IPS-NIHi7 (cell line): Measurements from ENCODE around the gene MAGEA2.
"Not testable (repeated sequence)": the region's sequence is repeated elsewhere in the genome, so short reads cannot be mapped to it uniquely, and the experiment has no call there.

Experiments used
- DNase-seq: peaks from one replicate; pipeline ENCODE4 v3.0.0; 2012; ENCODE audit warnings: mixed read lengths; ENCODE audit errors: extremely low spot score

MAGEA2 gene

GRCh38 chrX:152706500-152706899, 47.1 kb downstream of the MAGEA2 start:
- DNase-seq, result not testable (repeated sequence)

- not testable (repeated sequence) for DNase-seq
Observed at GRCh38 chrX:152700390-152700789, 53.3 kb downstream of the MAGEA2 start.
